Measurements from ENCODE around the gene TTC7B.

DNA sequence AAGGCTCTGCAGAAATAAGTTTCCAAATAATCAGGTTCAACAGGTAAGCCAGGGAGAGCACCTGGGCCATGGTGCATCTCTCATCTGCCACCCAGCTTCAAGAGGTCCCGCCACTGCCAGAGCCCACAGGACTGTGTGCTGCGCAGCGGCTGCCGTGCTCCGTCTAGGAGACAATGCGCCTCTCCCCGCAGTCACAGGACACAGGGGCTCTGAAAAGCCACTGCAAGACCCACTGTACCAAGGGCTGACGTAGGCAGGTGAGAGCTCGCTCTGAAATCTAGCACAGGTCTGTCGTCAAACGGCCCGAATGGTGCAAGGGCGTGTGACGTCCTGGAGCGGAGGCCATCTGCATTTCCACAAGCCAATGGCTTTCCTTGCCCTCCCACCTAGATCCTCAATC is 218.3 kb downstream of the TTC7B start:
- no peak for TF ChIP-seq POLR2AphosphoS5 (IDR thresholded peaks at IDR 0.05; ENCODE audit: low read depth, low read length)
- TF ChIP-seq POLR2A (IDR thresholded peaks at IDR 0.05; ENCODE audit: low read depth, low read length): no peak
